HepG2 (cell line): ENCODE measurements around the gene KCTD4. TPM values are rescaled to one million over a fixed set of nuclear protein-coding genes. Genes with fewer than 3 reads are reported as not detected.
"Not testable (repeated sequence)": the region's sequence is repeated elsewhere in the genome, so short reads cannot be mapped to it uniquely, and the experiment has no call there.

Experiments
- ATAC-seq: fragments of 200-7000 bp; cut with Tn5 transposase; 3 replicates; pipeline ENCODE4 v1.9.1; 2020; ENCODE audit warnings: mild to moderate bottlenecking, moderate library complexity
- BruUV-seq: library from RNA; stranded (reverse); fragments of 400-500 nt; replicated peaks from 2 replicates; lab custom pipeline; 2021; lab: Mats Ljungman, UMichigan
- CTCF ChIA-PET: fragments of 300-600 bp; formaldehyde crosslinking; extraction: SDS; loops from one replicate; lab custom pipeline; 2021; ENCODE audit warnings: low total read pairs, inconsistent platforms, low intra/inter-chr PET ratio; lab: Yijun Ruan, JAX
- POLR2A ChIA-PET: fragments of 350-600 bp; sonication (Branson Sonifier 250); formaldehyde crosslinking; loops from one replicate; lab custom pipeline; 2020; ENCODE audit warnings: antibody characterized with exemption, inconsistent platforms; lab: Yijun Ruan, JAX
- DNase-seq: peaks from one replicate; pipeline ENCODE4 v3.0.0-alpha.2; 2015; ENCODE audit warnings: low spot score
- FAIRE-seq: peaks from 3 replicates; lab custom pipeline; 2011; peaks lifted over from hg19 to GRCh38; lab: Jason Lieb, UNC
- H2AFZ ChIP-seq: one replicate; pipeline ENCODE4 v1.6.1; 2011; ENCODE audit warnings: low read length, inconsistent platforms
- H3K27ac ChIP-seq: fragments of 300-600 bp; 3 replicates; pipeline ENCODE4 v1.8.0; 2011; ENCODE audit warnings: mixed run types, mild to moderate bottlenecking, mixed read lengths, low read length, inconsistent platforms; ENCODE audit not compliant: insufficient read depth; ENCODE audit errors: extremely low read length
- H3K27me3 ChIP-seq, 2 experiments: fragments of 200-600 bp in 1 of 2; 2 replicates in 1 of 2; 3 replicates in 1 of 2; pipeline versions ENCODE4 v1.6.0 to v1.8.0; 2011; ENCODE audit warnings: low read length in 2 of 2, mild to moderate bottlenecking in 2 of 2, moderate library complexity in 2 of 2, inconsistent platforms in 1 of 2; ENCODE audit not compliant: insufficient read depth in 2 of 2, control insufficient read depth in 1 of 2
- H3K36me3 ChIP-seq, 2 experiments: fragments of 200-600 bp in 1 of 2; replicated peaks in 1 of 2; 2 replicates in 1 of 2; 3 replicates in 1 of 2; pipeline versions ENCODE4 v1.5.1 to v1.8.0; 2011; ENCODE audit warnings: low read length in 2 of 2, inconsistent platforms in 1 of 2; ENCODE audit not compliant: insufficient read depth in 2 of 2, control insufficient read depth in 1 of 2
- H3K4me1 ChIP-seq: 2 replicates; pipeline ENCODE4 v1.5.1; 2012; ENCODE audit warnings: low read length, inconsistent platforms; ENCODE audit not compliant: insufficient read depth
- H3K4me2 ChIP-seq: 2 replicates; pipeline ENCODE4 v1.6.0; 2011; ENCODE audit warnings: low read depth, low read length, inconsistent platforms
- H3K4me3 ChIP-seq, 3 experiments: fragments of 200-600 bp in 1 of 3; sonication (generic), shearing (Covaris generic) in 1 of 3; replicated peaks in 1 of 3; 2 replicates each; pipeline ENCODE4 v1.5.1; 2011 to 2016; ENCODE audit warnings: low read length in 3 of 3, inconsistent platforms in 2 of 3, low read depth in 2 of 3, mild to moderate bottlenecking in 2 of 3, control low read depth in 1 of 3, mixed read lengths in 1 of 3; ENCODE audit not compliant: insufficient read depth in 1 of 3
- H3K79me2 ChIP-seq: one replicate; pipeline ENCODE4 v1.6.1; 2011; ENCODE audit warnings: low read length, inconsistent platforms; ENCODE audit not compliant: insufficient read depth
- H3K9ac ChIP-seq: 2 replicates; pipeline ENCODE4 v1.6.0; 2011; ENCODE audit warnings: mild to moderate bottlenecking, low read depth, low read length, inconsistent platforms; ENCODE audit not compliant: insufficient read depth
- H3K9me3 ChIP-seq: 2 replicates; pipeline ENCODE4 v1.5.1; 2012; ENCODE audit warnings: mild to moderate bottlenecking, low read length
- H4K20me1 ChIP-seq: 2 replicates; pipeline ENCODE4 v1.6.0; 2011; ENCODE audit warnings: inconsistent platforms, mild to moderate bottlenecking, low read length, moderate library complexity; ENCODE audit not compliant: insufficient read depth
- AGO2 ChIP-seq: fragments of 200-400 bp; formaldehyde crosslinking; optimal IDR thresholded peaks from 2 replicates; pipeline ENCODE3; 2017; ENCODE audit warnings: mild to moderate bottlenecking, low read depth, low read length, moderate library complexity
- ARNTL ChIP-seq: sonication (generic); formaldehyde crosslinking; IDR thresholded peaks from 2 replicates; pipeline ENCODE4 v1.4.0; 2020; ENCODE audit warnings: mild to moderate bottlenecking, missing genetic modification reagents
- PLSCR1 ChIP-seq: sonication (generic); formaldehyde crosslinking; IDR thresholded peaks from 2 replicates; pipeline ENCODE4 v1.5.0; 2020; ENCODE audit warnings: missing genetic modification reagents, mild to moderate bottlenecking, borderline replicate concordance
- REL ChIP-seq: sonication (generic); formaldehyde crosslinking; conservative IDR thresholded peaks from 2 replicates; pipeline ENCODE4 v1.8.0; 2022; ENCODE audit warnings: mild to moderate bottlenecking, missing genetic modification reagents, moderate library complexity
- SRSF1 ChIP-seq: fragments of 200-400 bp; formaldehyde crosslinking; optimal IDR thresholded peaks from 2 replicates; pipeline ENCODE3; 2017; ENCODE audit warnings: mild to moderate bottlenecking, low read depth, low read length, moderate library complexity
- TEF ChIP-seq: sonication (generic); formaldehyde crosslinking; IDR thresholded peaks from 2 replicates; pipeline ENCODE4 v1.5.0; 2020; ENCODE audit warnings: missing genetic modification reagents
- ZFP36L1 ChIP-seq: sonication (generic); formaldehyde crosslinking; IDR thresholded peaks from 2 replicates; pipeline ENCODE4 v1.8.0; 2022; ENCODE audit warnings: mild to moderate bottlenecking, missing genetic modification reagents, moderate library complexity
- ZIK1 ChIP-seq: sonication (generic); formaldehyde crosslinking; IDR thresholded peaks from 2 replicates; pipeline ENCODE4 v1.5.0; 2020; ENCODE audit warnings: mild to moderate bottlenecking, low read depth, missing genetic modification reagents, borderline replicate concordance
- ZNF18 ChIP-seq: sonication (generic); formaldehyde crosslinking; IDR thresholded peaks from 2 replicates; pipeline ENCODE4 v1.8.0; 2022; ENCODE audit warnings: mild to moderate bottlenecking, missing genetic modification reagents; ENCODE audit not compliant: insufficient replicate concordance
- ZNF253 ChIP-seq: sonication (generic); formaldehyde crosslinking; IDR thresholded peaks from 2 replicates; pipeline ENCODE4 v1.8.0; 2022; ENCODE audit warnings: mild to moderate bottlenecking, missing genetic modification reagents, borderline replicate concordance
- ZNF317 ChIP-seq: sonication (generic); formaldehyde crosslinking; IDR thresholded peaks from 2 replicates; pipeline ENCODE4 v1.5.0; 2020; ENCODE audit warnings: mild to moderate bottlenecking, missing genetic modification reagents
- ZNF670 ChIP-seq: sonication (generic); formaldehyde crosslinking; IDR thresholded peaks from 2 replicates; pipeline ENCODE4 v1.8.0; 2022; ENCODE audit warnings: mild to moderate bottlenecking, missing genetic modification reagents, borderline replicate concordance
- WGBS: methylation state at CpG from one replicate; pipeline ENCODE4 v1.1.6; 2017; ENCODE audit warnings: low lambda C conversion rate; 5-methylcytosine and 5-hydroxymethylcytosine counted together
- in situ Hi-C: cut with HindIII; loops from 2 replicates; pipeline ENCODE4 v1.10.0; 2017; ENCODE audit warnings: low pct_unique_long_range_greater_than_20kb; ENCODE audit not compliant: extremely low pct_ligation_motif_present
- intact Hi-C: fragments of 100-400 bp; cut with micrococcal nuclease; formaldehyde crosslinking; loops from one replicate; pipeline ENCODE4 v1.10.0; 2022; ENCODE audit not compliant: unreplicated experiment
- polyA plus RNA-seq, 8 experiments: library from polyadenylated mRNA; depleted of rRNA in 3 of 8; stranded (reverse) in 7 of 8; unstranded in 1 of 8; fragments of >200 nt; fragmentation: Illumina TruSeq in 4 of 8; extraction: Trizol in 4 of 8; gene quantifications; 2 replicates each; pipeline versions ENCODE4 v1.2.1 to v1.2.3, GENCODE V29; 2011 to 2016; ENCODE audit warnings: low read depth in 4 of 8, missing spikeins in 1 of 8, mixed read lengths in 1 of 8; ENCODE audit not compliant: insufficient read depth in 1 of 8
- total RNA-seq, 5 experiments: library from RNA; depleted of rRNA; stranded (reverse); fragments of >200 nt; fragmentation: Illumina TruSeq; extraction: Trizol; gene quantifications; 2 replicates each; pipeline ENCODE4 v1.2.3, GENCODE V29; 2016; ENCODE audit warnings: low read depth in 1 of 5
- TF ChIP-seq, protein P1 (sequence below): sonication (generic); formaldehyde crosslinking; IDR thresholded peaks from 2 replicates; pipeline ENCODE4 v1.8.0; 2022; ENCODE audit warnings: low read depth, missing genetic modification reagents

Gene KCTD4
- total and polyA plus RNA-seq, 2 of the 13 experiments (the other 11 are each of a cell fraction or from before 2014, with no cell fraction given): not detected

DNA sequence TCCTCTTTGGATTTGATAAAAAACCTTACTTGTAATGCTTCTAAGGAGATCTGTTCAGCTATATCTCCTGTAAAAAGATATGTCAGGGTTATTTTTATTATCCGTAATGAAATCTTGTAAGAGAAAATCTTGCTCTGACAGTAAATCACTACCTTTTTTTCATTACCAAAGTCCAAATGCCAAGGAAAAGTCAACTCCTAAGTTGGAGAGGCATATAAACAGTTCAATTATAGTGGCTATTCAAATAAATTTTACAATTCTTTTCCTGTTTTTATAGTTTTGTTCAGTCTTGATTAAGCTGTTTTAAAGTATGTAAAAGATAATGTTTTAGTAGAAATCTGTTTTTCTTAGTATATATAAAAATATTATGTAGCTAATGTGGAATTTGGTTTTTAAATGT lies 9.0 kb downstream of the KCTD4 start:
- intact Hi-C loops: no loop called here
- ATAC-seq: no peak
- FAIRE-seq: no peak

GRCh38 chr13:45189511-45189910 lies 11.3 kb downstream of the KCTD4 start:
- H3K27me3 ChIP-seq, FAIRE-seq, DNase-seq, intact Hi-C loops, H3K9me3 ChIP-seq, H4K20me1 ChIP-seq, H3K79me2 ChIP-seq, H3K4me1 ChIP-seq, CTCF ChIA-PET, H3K36me3 ChIP-seq, H3K4me2 ChIP-seq, H3K4me3 ChIP-seq, BruUV-seq, POLR2A ChIA-PET, H3K9ac ChIP-seq, H3K27ac ChIP-seq, H2AFZ ChIP-seq, ATAC-seq, in situ Hi-C loops: not testable (repeated sequence)

More for the DNA sequence above, 9.0 kb downstream of the KCTD4 start:
- 98% methylated on average over 1 of the region's 1 CpG for WGBS
- Histone ChIP-seq H3K27ac (no peak overlapping the region), H3K4me3 (no peak overlapping the region), H2AFZ (no peak overlapping the region), H3K79me2 (peaks cover 2% of the 10 kb centered on the region), H3K9ac (no peak overlapping the region), H3K36me3 (peaks cover 1 to 4% of the 10 kb centered on the region in 2 experiments; a peak in 3 of 5 replicates), H3K9me3 (no peaks in the 10 kb centered on the region), H3K27me3 (no peaks in the 10 kb centered on the region), H4K20me1 (no peaks in the 10 kb centered on the region), H3K4me2 (no peak overlapping the region), H3K4me1 (no peaks in the 10 kb centered on the region)
- POLR2A ChIA-PET: no interaction called here
- TF ChIP-seq SRSF1 (no peak), ARNTL (CRISPR knock-in tag) (no peak), TEF (CRISPR knock-in tag) (no peak), AGO2 (no peak), PLSCR1 (CRISPR knock-in tag) (no peak), ZNF670 (CRISPR knock-in tag) (no peak), ZFP36L1 (CRISPR knock-in tag) (no peak), ZNF317 (CRISPR knock-in tag) (no peak), ZNF253 (CRISPR knock-in tag) (no peak), REL (CRISPR knock-in tag) (no peak), ZNF18 (CRISPR knock-in tag) (no peak), ZIK1 (CRISPR knock-in tag) (no peak)
- TF ChIP-seq, protein P1, sequence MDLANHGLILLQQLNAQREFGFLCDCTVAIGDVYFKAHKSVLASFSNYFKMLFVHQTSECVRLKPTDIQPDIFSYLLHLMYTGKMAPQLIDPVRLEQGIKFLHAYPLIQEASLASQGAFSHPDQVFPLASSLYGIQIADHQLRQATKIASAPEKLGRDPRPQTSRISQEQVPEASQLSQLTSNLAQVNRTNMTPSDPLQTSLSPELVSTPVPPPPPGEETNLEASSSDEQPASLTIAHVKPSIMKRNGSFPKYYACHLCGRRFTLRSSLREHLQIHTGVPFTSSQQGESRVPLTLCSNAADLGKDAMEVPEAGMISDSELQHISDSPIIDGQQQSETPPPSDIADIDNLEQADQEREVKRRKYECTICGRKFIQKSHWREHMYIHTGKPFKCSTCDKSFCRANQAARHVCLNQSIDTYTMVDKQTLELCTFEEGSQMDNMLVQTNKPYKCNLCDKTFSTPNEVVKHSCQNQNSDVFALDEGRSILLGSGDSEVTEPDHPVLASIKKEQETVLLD (CRISPR knock-in tag): no peak
- BruUV-seq: no TSS peak
- in situ Hi-C loops: no loop called here
- DNase-seq: no peak
- CTCF ChIA-PET: no interaction called here
